H1 (cell line): Measurements from ENCODE around the gene ARNT2. TPM values are rescaled to one million over a fixed set of nuclear protein-coding genes. Genes with fewer than 3 reads are reported as not detected.

Source experiments
- CTCF ChIA-PET: fragments of 300-600 bp; sonication (Branson Sonifier 250); formaldehyde crosslinking; loops from one replicate; lab custom pipeline; 2021; ENCODE audit not compliant: partially characterized antibody; lab: Charles Lee
- POLR2A ChIA-PET: fragments of 300-600 bp; sonication (Branson Sonifier 250); formaldehyde crosslinking; loops from one replicate; lab custom pipeline; 2021; ENCODE audit warnings: inconsistent platforms; ENCODE audit not compliant: partially characterized antibody; lab: Charles Lee
- DNase-seq, 2 experiments: peaks; one replicate each; pipeline versions ENCODE4 v3.0.0 to v3.0.0-alpha.2; 2010 to 2022; ENCODE audit warnings: low spot score in 2 of 2, low read depth in 1 of 2, mixed read lengths in 1 of 2
- FAIRE-seq: peaks from 2 replicates; lab custom pipeline; 2011; peaks lifted over from hg19 to GRCh38; lab: Jason Lieb, UNC
- H2AFZ ChIP-seq: 2 replicates; pipeline ENCODE4 v1.8.1; 2012; ENCODE audit warnings: low read length, inconsistent platforms
- H2AK5ac ChIP-seq: 2 replicates; pipeline ENCODE4 v1.6.1; 2013; ENCODE audit warnings: low read depth, low read length
- H2BK120ac ChIP-seq: replicated peaks from 2 replicates; pipeline ENCODE3; 2013; ENCODE audit warnings: low read depth, low read length, inconsistent platforms
- H2BK12ac ChIP-seq: 2 replicates; pipeline ENCODE4 v1.6.1; 2013; ENCODE audit warnings: low read depth, low read length
- H2BK15ac ChIP-seq: 2 replicates; pipeline ENCODE4 v1.6.1; 2013; ENCODE audit warnings: low read length
- H2BK20ac ChIP-seq: 2 replicates; pipeline ENCODE4 v1.6.1; 2013; ENCODE audit warnings: low read length
- H2BK5ac ChIP-seq: 2 replicates; pipeline ENCODE4 v1.6.1; 2013; ENCODE audit warnings: low read depth, low read length
- H3K14ac ChIP-seq: 2 replicates; pipeline ENCODE4 v1.6.1; 2013; ENCODE audit warnings: inconsistent platforms; ENCODE audit not compliant: insufficient read length
- H3K18ac ChIP-seq: 2 replicates; pipeline ENCODE4 v1.6.1; 2013; ENCODE audit warnings: low read length; ENCODE audit errors: extremely low read depth
- H3K23ac ChIP-seq: 2 replicates; pipeline ENCODE4 v1.6.1; 2013; ENCODE audit warnings: inconsistent platforms; ENCODE audit not compliant: insufficient read length
- H3K23me2 ChIP-seq: 2 replicates; pipeline ENCODE4 v1.6.1; 2013; ENCODE audit warnings: low read depth, low read length
- H3K27ac ChIP-seq: 2 replicates; pipeline ENCODE4 v1.6.1; 2011; ENCODE audit warnings: low read depth, low read length, inconsistent platforms
- H3K27me3 ChIP-seq, 4 experiments: replicated peaks in 1 of 4; 1 replicate in 1 of 4; 2 replicates in 3 of 4; pipeline versions ENCODE4 v1.6.1 to v1.8.1; 2011 to 2013; ENCODE audit warnings: low read length in 3 of 4, mild to moderate bottlenecking in 3 of 4, inconsistent platforms in 2 of 4, mixed read lengths in 2 of 4, moderate library complexity in 1 of 4; ENCODE audit not compliant: control insufficient read depth in 3 of 4, insufficient read depth in 3 of 4; ENCODE audit errors: extremely low read depth in 1 of 4
- H3K36me3 ChIP-seq, 4 experiments: 2 replicates each; pipeline versions ENCODE4 v1.6.1 to v1.8.1; 2011 to 2013; ENCODE audit warnings: mild to moderate bottlenecking in 4 of 4, low read length in 3 of 4, moderate library complexity in 2 of 4, control low read depth in 1 of 4, inconsistent platforms in 1 of 4; ENCODE audit not compliant: insufficient read depth in 4 of 4, control insufficient read depth in 2 of 4
- H3K4ac ChIP-seq: replicated peaks from 2 replicates; pipeline ENCODE3; 2013; ENCODE audit warnings: low read length, low read depth, mixed read lengths, inconsistent platforms; ENCODE audit not compliant: insufficient read length
- H3K4me1 ChIP-seq, 4 experiments: replicated peaks in 1 of 4; 1 replicate in 1 of 4; 2 replicates in 3 of 4; pipeline versions ENCODE4 v1.6.1 to v1.8.1; 2011 to 2013; ENCODE audit warnings: low read length in 3 of 4, inconsistent platforms in 2 of 4, mixed read lengths in 1 of 4; ENCODE audit not compliant: insufficient read depth in 4 of 4, control insufficient read depth in 3 of 4
- H3K4me2 ChIP-seq, 2 experiments: 2 replicates each; pipeline versions ENCODE4 v1.6.1 to v1.8.1; 2011 to 2013; ENCODE audit warnings: low read depth in 2 of 2, low read length in 2 of 2, control low read depth in 1 of 2, inconsistent platforms in 1 of 2, mild to moderate bottlenecking in 1 of 2; ENCODE audit not compliant: insufficient read depth in 1 of 2
- H3K4me3 ChIP-seq, 4 experiments: fragments of 200-600, 300-600 bp in 1 of 4; sonication (generic), shearing (Covaris generic), sonication (Bioruptor Twin) in 1 of 4; 2 replicates each; pipeline versions ENCODE4 v1.5.1 to v1.8.1; 2011 to 2016; ENCODE audit warnings: low read length in 4 of 4, low read depth in 3 of 4, control low read depth in 2 of 4, inconsistent platforms in 2 of 4, mild to moderate bottlenecking in 2 of 4, mixed read lengths in 1 of 4, moderate library complexity in 1 of 4; ENCODE audit not compliant: insufficient read depth in 2 of 4; ENCODE audit errors: extremely low read depth in 1 of 4
- H3K56ac ChIP-seq: replicated peaks from 2 replicates; pipeline ENCODE3; 2013; ENCODE audit warnings: low read depth, mild to moderate bottlenecking, mixed read lengths, low read length, inconsistent platforms; ENCODE audit not compliant: insufficient read length
- H3K79me1 ChIP-seq: 2 replicates; pipeline ENCODE4 v1.6.1; 2013; ENCODE audit warnings: low read depth, low read length, control low read depth
- H3K79me2 ChIP-seq, 2 experiments: 2 replicates each; pipeline versions ENCODE4 v1.6.1 to v1.8.1; 2012 to 2013; ENCODE audit warnings: low read length in 2 of 2, mild to moderate bottlenecking in 2 of 2, inconsistent platforms in 1 of 2; ENCODE audit not compliant: insufficient read depth in 2 of 2, control insufficient read depth in 1 of 2
- H3K9ac ChIP-seq, 4 experiments: replicated peaks in 1 of 4; 1 replicate in 1 of 4; 2 replicates in 3 of 4; pipeline versions ENCODE4 v1.6.1 to v1.8.1; 2011 to 2013; ENCODE audit warnings: low read depth in 3 of 4, low read length in 3 of 4, control low read depth in 2 of 4, mild to moderate bottlenecking in 2 of 4, moderate library complexity in 2 of 4, inconsistent platforms in 1 of 4; ENCODE audit errors: extremely low read depth in 1 of 4
- H3K9me3 ChIP-seq, 2 experiments: 2 replicates each; pipeline versions ENCODE4 v1.6.1 to v1.8.1; 2012 to 2013; ENCODE audit warnings: mild to moderate bottlenecking in 2 of 2, moderate library complexity in 2 of 2, control low read depth in 1 of 2, inconsistent platforms in 1 of 2, low read depth in 1 of 2, low read length in 1 of 2, mixed read lengths in 1 of 2; ENCODE audit not compliant: insufficient read depth in 2 of 2
- H4K20me1 ChIP-seq, 2 experiments: replicated peaks in 1 of 2; 2 replicates each; pipeline versions ENCODE3 to v1.8.1; 2011 to 2013; ENCODE audit warnings: inconsistent platforms in 2 of 2, low read length in 2 of 2, mild to moderate bottlenecking in 1 of 2; ENCODE audit not compliant: insufficient read depth in 2 of 2, control insufficient read depth in 1 of 2
- H4K5ac ChIP-seq: 2 replicates; pipeline ENCODE4 v1.6.1; 2013; ENCODE audit warnings: low read length, low read depth, mixed read lengths, inconsistent platforms; ENCODE audit not compliant: insufficient read length
- H4K8ac ChIP-seq: 2 replicates; pipeline ENCODE4 v1.8.0; 2013; ENCODE audit warnings: mild to moderate bottlenecking, moderate library complexity, low read length, inconsistent platforms; ENCODE audit not compliant: insufficient read depth; ENCODE audit errors: extremely low read depth
- H4K91ac ChIP-seq: replicated peaks from 2 replicates; pipeline ENCODE3; 2013; ENCODE audit warnings: low read length, mixed read lengths, inconsistent platforms; ENCODE audit not compliant: insufficient read length
- KDM4A ChIP-seq: IDR thresholded peaks from one replicate; pipeline ENCODE4 v1.7.1; 2012; ENCODE audit warnings: low read depth, mild to moderate bottlenecking, moderate library complexity, low read length, inconsistent platforms; ENCODE audit not compliant: severe bottlenecking
- SAP30 ChIP-seq: fragments of 300-600 bp; sonication (generic); IDR thresholded peaks from 2 replicates; pipeline ENCODE4 v1.7.1; 2012; ENCODE audit warnings: low read length, moderate library complexity, mild to moderate bottlenecking, inconsistent platforms; ENCODE audit not compliant: insufficient read depth, insufficient replicate concordance
- WGBS, 2 experiments: shearing (Covaris generic) in 1 of 2; methylation state at CpG; one replicate each; pipeline versions ENCODE4 v1.1.6 to v1.1.7; 2013 to 2015; ENCODE audit warnings: low lambda C conversion rate in 2 of 2, mixed read lengths in 2 of 2, inconsistent platforms in 1 of 2, low coverage in 1 of 2, missing lambda C conversion rate in 1 of 2; ENCODE audit not compliant: insufficient replicate concordance in 2 of 2, insufficient coverage in 1 of 2, insufficient read length in 1 of 2; ENCODE audit errors: extremely low coverage in 1 of 2, missing lambda C conversion rate in 1 of 2; 5-methylcytosine and 5-hydroxymethylcytosine counted together
- polyA plus RNA-seq, 7 experiments: library from polyadenylated mRNA; depleted of rRNA in 3 of 7; stranded (reverse) in 5 of 7; unstranded in 2 of 7; fragments of >200 nt in 5 of 7; fragments of 200-250 nt in 2 of 7; gene quantifications; 1 replicate in 5 of 7; 2 replicates in 1 of 7; 4 replicates in 1 of 7; pipeline versions ENCODE4 v1.2.1 to v1.2.3, GENCODE V29; 2011 to 2013; ENCODE audit warnings: missing spikeins in 2 of 7, mixed read lengths in 2 of 7
- total RNA-seq: library from RNA; stranded (reverse); fragmentation: NEBNext Ultra II Directional; extraction: Animal tissue kit (Norgen Biotek cat#: 25700); gene quantifications from 2 replicates; pipeline ENCODE4 v1.2.1, GENCODE V29; 2021

The ARNT2 gene
- total and polyA plus RNA-seq, 2 of the 8 experiments (the other 6 are each of a cell fraction or from before 2014, with no cell fraction given), result 9.5 to 14.6 TPM

- Histone ChIP-seq H2BK12ac (no peak overlapping the region), H3K4ac (no peak overlapping the region), H3K14ac (no peak overlapping the region), H3K79me1 (no peaks in the 10 kb centered on the region), H4K20me1 (peaks cover 0 to 2% of the 10 kb centered on the region in 2 experiments), H2AK5ac (no peak overlapping the region), H3K9me3 (no peaks in the 10 kb centered on the region; a peak in 1 of 4 replicates), H2AFZ (no peak overlapping the region), H3K23me2 (peaks cover 4% of the 10 kb centered on the region; the same call in 1 of the 2 replicates), H2BK120ac (no peak overlapping the region), H2BK15ac (no peak overlapping the region), H2BK5ac (no peak overlapping the region), H3K4me3 (no peak overlapping the region), H3K56ac (no peak overlapping the region), H3K27me3 (peaks cover 0 to 3% (median 0%) of the 10 kb centered on the region in 4 experiments; a peak in 1 of 7 replicates), H3K36me3 (no peaks in the 10 kb centered on the region), H3K4me2 (no peak overlapping the region), H4K5ac (no peak overlapping the region), H4K91ac (no peak overlapping the region), H3K23ac (no peak overlapping the region), H2BK20ac (no peak overlapping the region), H3K79me2 (no peaks in the 10 kb centered on the region), H4K8ac (no peak overlapping the region), H3K4me1 (peaks cover 0 to 3% (median 2%) of the 10 kb centered on the region in 4 experiments; a peak in 2 of 7 replicates), H3K9ac (no peak overlapping the region), H3K27ac (no peak overlapping the region), H3K18ac (no peak overlapping the region)
- WGBS, 2 experiments, result 92% methylated on average over 7 of the region's 7 CpGs; no CpG with 5 or more reads in 1 of the 2 experiments
- no peak for FAIRE-seq
- ChIA-PET POLR2A (no interaction called here), CTCF (interaction anchor here (0.6 to 3.0 kb wide), 10 partner anchors 10 to 159 kb away, joined by 3 to 14 read pairs (median 4); no protein-coding TSS in a partner anchor)
- peak in 1 of 2 experiments; percentile 8 for DNase-seq
- TF ChIP-seq SAP30 (no peak), KDM4A (no peak)
Observed at GRCh38 chr15:80618685-80619400, 214.7 kb downstream of the ARNT2 start.
